Activated CD8-positive, alpha-beta T cell treated with anti-CD3 and anti-CD28 coated beads for 36 hours (primary cell): ENCODE results near the gene ARHGAP26. TPM values are rescaled to one million over a fixed set of nuclear protein-coding genes. Genes with fewer than 3 reads are reported as not detected.

Experiments used
- ATAC-seq: fragments of 200-7000 bp; cut with Tn5 transposase; one replicate; pipeline ENCODE4 v1.10.0; 2021; ENCODE audit warnings: mild to moderate bottlenecking, moderate library complexity
- CTCF ChIA-PET: fragments of 350-600 bp; sonication (Branson Sonifier 250); formaldehyde crosslinking; loops from one replicate; lab custom pipeline; 2021; ENCODE audit warnings: antibody characterized with exemption; lab: Charles Lee
- POLR2A ChIA-PET: fragments of 350-600 bp; sonication (Branson Sonifier 250); formaldehyde crosslinking; loops from one replicate; lab custom pipeline; 2021; ENCODE audit warnings: antibody characterized with exemption; lab: Charles Lee
- DNase-seq: peaks from one replicate; pipeline ENCODE4 v3.0.0-alpha.2; 2020
- H3K27ac Mint-ChIP-seq: one replicate; pipeline ENCODE4 v1.8.0; 2021; ENCODE audit warnings: mild to moderate bottlenecking, mixed read lengths
- H3K27me3 Mint-ChIP-seq: one replicate; pipeline ENCODE4 v1.8.0; 2021; ENCODE audit warnings: mixed read lengths
- H3K36me3 Mint-ChIP-seq: one replicate; pipeline ENCODE4 v1.8.0; 2021; ENCODE audit warnings: low read depth, mixed read lengths
- H3K4me1 Mint-ChIP-seq: one replicate; pipeline ENCODE4 v1.8.0; 2021; ENCODE audit warnings: low read depth, mixed read lengths
- H3K4me3 Mint-ChIP-seq: one replicate; pipeline ENCODE4 v1.8.0; 2021; ENCODE audit warnings: mild to moderate bottlenecking, moderate library complexity, mixed read lengths
- H3K9me3 Mint-ChIP-seq: one replicate; pipeline ENCODE4 v1.8.0; 2021; ENCODE audit warnings: mixed read lengths
- intact Hi-C: fragments of 100-400 bp; cut with micrococcal nuclease; formaldehyde crosslinking; loops from one replicate; pipeline ENCODE4 v1.10.0; 2022
- total RNA-seq, 2 experiments: library from RNA; stranded (reverse); gene quantifications; one replicate each; pipeline ENCODE4 v1.2.3, GENCODE V29; 2021
- TF ChIP-seq, protein P1 (sequence below): fragments of 200-600 bp; IDR thresholded peaks from one replicate; pipeline ENCODE4 v1.8.0; 2022; ENCODE audit warnings: antibody characterized with exemption, mild to moderate bottlenecking

The ARHGAP26 gene
- total RNA-seq, 2 experiments from 2014 or later = 12.7 to 18.0 TPM

DNA sequence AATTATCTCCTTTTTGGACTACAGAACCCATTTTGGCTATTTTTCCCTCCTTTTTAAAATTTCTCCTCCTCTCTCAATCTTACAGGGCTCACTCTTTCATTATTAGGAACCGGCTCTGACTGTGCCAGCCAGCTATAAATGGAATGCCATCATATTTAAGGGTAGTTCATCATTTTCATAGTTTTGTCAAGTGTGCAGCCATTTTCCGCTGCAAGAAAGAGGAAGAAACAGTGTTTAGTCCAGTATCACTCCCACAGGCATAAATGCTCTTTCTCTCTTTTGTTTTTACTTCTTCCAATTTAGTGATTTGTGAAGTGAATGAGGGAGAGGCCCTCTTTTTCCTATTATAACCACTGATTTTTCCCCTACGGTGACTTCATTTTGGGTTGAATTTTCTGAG is 343.3 kb downstream of the ARHGAP26 start:
- no peak overlapping the region for H3K27ac Mint-ChIP-seq
- intact Hi-C loops = no loop called here

GRCh38 chr5:143114481-143114880 is 344.3 kb downstream of the ARHGAP26 start:
- TF ChIP-seq, protein P1, sequence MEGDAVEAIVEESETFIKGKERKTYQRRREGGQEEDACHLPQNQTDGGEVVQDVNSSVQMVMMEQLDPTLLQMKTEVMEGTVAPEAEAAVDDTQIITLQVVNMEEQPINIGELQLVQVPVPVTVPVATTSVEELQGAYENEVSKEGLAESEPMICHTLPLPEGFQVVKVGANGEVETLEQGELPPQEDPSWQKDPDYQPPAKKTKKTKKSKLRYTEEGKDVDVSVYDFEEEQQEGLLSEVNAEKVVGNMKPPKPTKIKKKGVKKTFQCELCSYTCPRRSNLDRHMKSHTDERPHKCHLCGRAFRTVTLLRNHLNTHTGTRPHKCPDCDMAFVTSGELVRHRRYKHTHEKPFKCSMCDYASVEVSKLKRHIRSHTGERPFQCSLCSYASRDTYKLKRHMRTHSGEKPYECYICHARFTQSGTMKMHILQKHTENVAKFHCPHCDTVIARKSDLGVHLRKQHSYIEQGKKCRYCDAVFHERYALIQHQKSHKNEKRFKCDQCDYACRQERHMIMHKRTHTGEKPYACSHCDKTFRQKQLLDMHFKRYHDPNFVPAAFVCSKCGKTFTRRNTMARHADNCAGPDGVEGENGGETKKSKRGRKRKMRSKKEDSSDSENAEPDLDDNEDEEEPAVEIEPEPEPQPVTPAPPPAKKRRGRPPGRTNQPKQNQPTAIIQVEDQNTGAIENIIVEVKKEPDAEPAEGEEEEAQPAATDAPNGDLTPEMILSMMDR = no peak
- ChIA-PET POLR2A (no interaction called here), CTCF (interaction anchor here (1.4 to 1.5 kb wide), 2 partner anchors 54 to 366 kb away, joined by 3 to 5 read pairs; no protein-coding TSS in a partner anchor)
- intact Hi-C loops = no loop called here
- H3K4me3 Mint-ChIP-seq = no peak overlapping the region
- ATAC-seq (no peak), DNase-seq (no peak)
- no peaks in the 10 kb centered on the region for H3K9me3 Mint-ChIP-seq
- H3K36me3 Mint-ChIP-seq = peaks cover 2% of the 10 kb centered on the region
- peaks cover 25% of the 10 kb centered on the region for H3K4me1 Mint-ChIP-seq
- no peak overlapping the region for H3K27ac Mint-ChIP-seq
- no peaks in the 10 kb centered on the region for H3K27me3 Mint-ChIP-seq

More for the DNA sequence above, 343.3 kb downstream of the ARHGAP26 start:
- CTCF ChIA-PET = interaction anchor here (0.6 to 1.5 kb wide), 6 partner anchors 11 to 365 kb away, joined by 3 to 7 read pairs (median 3); no protein-coding TSS in a partner anchor
- H3K36me3 Mint-ChIP-seq = peaks cover 2% of the 10 kb centered on the region
- no peak for ATAC-seq
- H3K4me1 Mint-ChIP-seq = peaks cover 18% of the 10 kb centered on the region
- H3K9me3 Mint-ChIP-seq = no peaks in the 10 kb centered on the region
- DNase-seq = no peak
- TF ChIP-seq, protein P1 = no peak
- no peaks in the 10 kb centered on the region for H3K27me3 Mint-ChIP-seq
- H3K4me3 Mint-ChIP-seq = no peak overlapping the region
- POLR2A ChIA-PET = no interaction called here

GRCh38 chr5:143115381-143115780 is 345.2 kb downstream of the ARHGAP26 start:
- Mint-ChIP-seq H3K4me3 (no peak overlapping the region), H3K27me3 (no peaks in the 10 kb centered on the region), H3K27ac (no peak overlapping the region), H3K4me1 (peaks cover 33% of the 10 kb centered on the region), H3K9me3 (no peaks in the 10 kb centered on the region), H3K36me3 (no peaks in the 10 kb centered on the region)
- DNase-seq (no peak), ATAC-seq (no peak)
- POLR2A ChIA-PET = no interaction called here
- TF ChIP-seq, protein P1 = no peak
- CTCF ChIA-PET = no interaction called here
- intact Hi-C loops = no loop called here

GRCh38 chr5:143116814-143117213 is 346.6 kb downstream of the ARHGAP26 start:
- Mint-ChIP-seq H3K9me3 (no peaks in the 10 kb centered on the region), H3K36me3 (peaks cover 11% of the 10 kb centered on the region), H3K27ac (no peak overlapping the region), H3K4me3 (no peak overlapping the region), H3K4me1 (peaks cover 41% of the 10 kb centered on the region), H3K27me3 (no peaks in the 10 kb centered on the region)
- intact Hi-C loops = no loop called here
- DNase-seq (no peak), ATAC-seq (no peak)
- POLR2A ChIA-PET = interaction anchor here (1.3 to 1.6 kb wide), 2 partner anchors 11 to 13 kb away, joined by 3 to 6 read pairs; no protein-coding TSS in a partner anchor
- TF ChIP-seq, protein P1 = no peak
- CTCF ChIA-PET = interaction anchor here (0.9 to 1.3 kb wide), 4 partner anchors 8 to 287 kb away, joined by 3 read pairs; partner anchors contain the start of gene NR3C1

DNA sequence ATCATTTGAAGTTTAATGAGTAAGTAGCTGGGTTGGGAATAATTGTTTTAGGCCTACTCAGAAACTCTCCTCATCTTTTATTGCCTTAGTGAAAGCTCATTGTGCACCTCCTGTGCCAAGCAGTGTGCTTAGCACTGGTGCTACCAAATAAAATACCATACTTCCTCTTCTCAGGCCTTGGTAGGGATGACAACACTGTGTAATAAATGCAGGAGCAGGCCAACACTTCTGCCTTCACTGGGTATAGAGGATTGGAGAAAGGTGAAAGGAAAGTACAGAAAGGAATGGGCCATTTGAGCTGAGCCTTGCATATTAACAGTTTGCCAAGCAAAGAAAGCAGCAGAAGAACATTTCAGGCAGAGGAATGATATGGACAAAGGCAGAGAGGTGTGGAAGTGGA is 347.6 kb downstream of the ARHGAP26 start:
- H3K36me3 Mint-ChIP-seq = peaks cover 17% of the 10 kb centered on the region
- H3K4me3 Mint-ChIP-seq = no peak overlapping the region
- intact Hi-C loops = no loop called here
- no peak overlapping the region for H3K27ac Mint-ChIP-seq
- ATAC-seq = no peak
- peaks cover 46% of the 10 kb centered on the region for H3K4me1 Mint-ChIP-seq
- POLR2A ChIA-PET = interaction anchor here (0.6 to 1.3 kb wide), 2 partner anchors 12 to 122 kb away, joined by 3 read pairs; no protein-coding TSS in a partner anchor
- TF ChIP-seq, protein P1 = no peak
- no peaks in the 10 kb centered on the region for H3K9me3 Mint-ChIP-seq
- CTCF ChIA-PET = interaction anchor here (0.8 to 1.3 kb wide), 4 partner anchors 9 to 707 kb away, joined by 3 read pairs; partner anchors contain the start of gene NR3C1
- no peak for DNase-seq
- H3K27me3 Mint-ChIP-seq = no peaks in the 10 kb centered on the region
